LNCaP clone FGC (cell line): ENCODE data around the gene CHRND.

Experiments used
- DNase-seq: peaks from one replicate; pipeline ENCODE4 v3.0.0-alpha.2; 2011; ENCODE audit warnings: low read depth
- H3K4me3 ChIP-seq: 2 replicates; pipeline ENCODE4 v1.5.1; 2011; ENCODE audit warnings: mild to moderate bottlenecking, low read depth, low read length, control low read depth
- CTCF ChIP-seq: IDR thresholded peaks from 2 replicates; pipeline ENCODE4 v1.5.1; 2012; ENCODE audit warnings: mild to moderate bottlenecking; ENCODE audit not compliant: control insufficient read depth, insufficient read depth; ENCODE audit errors: extremely low read depth

Gene CHRND

GRCh38 chr2:232539298-232540231 is 13.6 kb downstream of the CHRND start, which contains the start of gene CHRNG:
Gene CHRNG, plus strand, starts transcription at chr2:232539692. Its CDS starts 56 bp downstream, at chr2:232539748.
- no peak for DNase-seq
- no peak for TF ChIP-seq CTCF
- no peak within 1 kb of the TSS for H3K4me3 ChIP-seq

- DNase-seq, result no peak
- no peak for TF ChIP-seq CTCF
Observed at GRCh38 chr2:232540441-232541041, 14.6 kb downstream of the CHRND start.

GRCh38 chr2:232541195-232541960 is 15.4 kb downstream of the CHRND start:
- no peak overlapping the region for H3K4me3 ChIP-seq
- TF ChIP-seq CTCF, result no peak
- no peak for DNase-seq

More at GRCh38 chr2:232540441-232541041, 14.6 kb downstream of the CHRND start:
- no peak overlapping the region for H3K4me3 ChIP-seq

- DNase-seq, result no peak
- no peak overlapping the region for H3K4me3 ChIP-seq
- TF ChIP-seq CTCF, result no peak
Observed at GRCh38 chr2:232541961-232542714, 16.2 kb downstream of the CHRND start.

DNA sequence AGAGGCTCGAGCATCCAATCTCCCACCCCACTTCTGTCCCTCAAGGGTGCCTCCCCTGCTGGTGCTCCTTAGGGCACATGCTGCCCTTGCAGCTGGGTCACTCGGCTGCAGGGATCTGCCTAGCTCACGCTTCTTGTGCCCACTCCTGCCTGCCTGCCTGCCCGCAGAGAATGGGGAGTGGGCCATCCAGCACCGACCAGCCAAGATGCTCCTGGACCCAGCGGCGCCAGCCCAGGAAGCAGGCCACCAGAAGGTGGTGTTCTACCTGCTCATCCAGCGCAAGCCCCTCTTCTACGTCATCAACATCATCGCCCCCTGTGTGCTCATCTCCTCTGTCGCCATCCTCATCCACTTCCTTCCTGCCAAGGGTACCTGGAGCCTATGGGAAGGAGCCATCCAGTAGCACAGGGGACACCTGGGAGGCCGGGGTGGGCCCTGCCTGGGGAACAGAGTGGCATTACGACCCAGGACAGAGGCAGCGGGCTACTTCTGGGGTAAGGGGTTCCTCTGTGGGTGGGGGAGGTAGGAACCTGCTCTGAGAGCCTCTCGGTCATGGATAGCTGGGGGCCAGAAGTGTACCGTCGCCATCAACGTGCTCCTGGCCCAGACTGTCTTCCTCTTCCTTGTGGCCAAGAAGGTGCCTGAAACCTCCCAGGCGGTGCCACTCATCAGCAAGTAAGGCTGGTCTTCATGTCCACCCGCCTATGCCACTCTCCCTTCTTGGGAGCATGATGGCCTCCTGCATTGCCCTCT is 16.9 kb downstream of the CHRND start:
- DNase-seq, result no peak
- no peak overlapping the region for H3K4me3 ChIP-seq
- no peak for TF ChIP-seq CTCF
